ENCODE results near the gene RHBDL2. TPM values are rescaled to one million over a fixed set of nuclear protein-coding genes. Genes with fewer than 3 reads are reported as not detected.
A peak's percentile ranks its signal among the peaks of the same experiment; 100 is the strongest.
"Not testable (repeated sequence)": the region's sequence is repeated elsewhere in the genome, so short reads cannot be mapped to it uniquely, and the experiment has no call there.

RHBDL2 gene
- total and polyA plus RNA-seq, 4 donors: 0.57 TPM; not detected in 3

- DNase-seq: peak; percentile 100
- H3K4me3 ChIP-seq (ENCODE audit: low read length in 2 of 2): peak within 1 kb of the TSS; percentile 95 to 97
- intact Hi-C loops (cut with DNase I): loop anchor here in 1 of 2 donors (5.0 kb wide), 1 partner anchor 132 kb away; the partner anchor contains the start of gene AKIRIN1
- no peaks in the 10 kb centered on the region for H3K27me3 ChIP-seq (ENCODE audit: control insufficient read depth in 1 of 2, insufficient read depth in 2 of 2, low read length in 1 of 2)
- H3K4me1 ChIP-seq (ENCODE audit: control insufficient read depth in 1 of 2, insufficient read depth in 2 of 2, low read length in 2 of 2): peaks cover 2 to 6% of the 10 kb centered on the region in 2 donors
- peak; percentile 99 for ATAC-seq (ENCODE audit: low FRiP score)
- H3K36me3 ChIP-seq (ENCODE audit: control insufficient read depth in 1 of 2, insufficient read depth in 2 of 2, low read length in 1 of 2): peaks cover 1 to 3% of the 10 kb centered on the region in 2 donors
- no peaks in the 10 kb centered on the region for H3K9me3 ChIP-seq (ENCODE audit: control insufficient read depth, low read length)
- 0% methylated on average over 34 to 70 of the region's 70 CpGs for WGBS, 2 donors
- peak within 1 kb of the TSS in 1 of 2 donors; percentile 55 for H3K27ac ChIP-seq (ENCODE audit: low read depth in 1 of 2, low read length in 2 of 2)
These were observed 81.8 kb downstream of the RHBDL2 start, which contains the start of gene RRAGC for GRCh38 chr1:38859561-38860453. Gene RRAGC (minus strand): TSS chr1:38859772. CDS start chr1:38859646, 126 bp downstream.

- Histone ChIP-seq H3K4me1 (ENCODE audit: control insufficient read depth in 1 of 2, insufficient read depth in 2 of 2, low read length in 2 of 2) (peaks cover 2 to 6% of the 10 kb centered on the region in 2 donors), H3K4me3 (ENCODE audit: low read length in 2 of 2) (peak overlapping the region; percentile 95), H3K9me3 (ENCODE audit: control insufficient read depth, low read length) (no peaks in the 10 kb centered on the region), H3K27ac (ENCODE audit: low read depth in 1 of 2, low read length in 2 of 2) (peak overlapping the region in 1 of 2 donors; percentile 43), H3K36me3 (ENCODE audit: control insufficient read depth in 1 of 2, insufficient read depth in 2 of 2, low read length in 1 of 2) (peaks cover 1 to 3% of the 10 kb centered on the region in 2 donors), H3K27me3 (ENCODE audit: control insufficient read depth in 1 of 2, insufficient read depth in 2 of 2, low read length in 1 of 2) (no peaks in the 10 kb centered on the region)
- intact Hi-C loops (cut with DNase I): loop anchor here in 1 of 2 donors (5.0 kb wide), 1 partner anchor 133 kb away; the partner anchor contains the start of gene AKIRIN1
- ATAC-seq (ENCODE audit: low FRiP score) (peak; percentile 67), DNase-seq (peak; percentile 67 to 86)
- 0% methylated on average over 31 to 51 of the region's 51 CpGs for WGBS, 2 donors
These were observed 82.6 kb downstream of the RHBDL2 start for GRCh38 chr1:38858833-38859560.

DNA sequence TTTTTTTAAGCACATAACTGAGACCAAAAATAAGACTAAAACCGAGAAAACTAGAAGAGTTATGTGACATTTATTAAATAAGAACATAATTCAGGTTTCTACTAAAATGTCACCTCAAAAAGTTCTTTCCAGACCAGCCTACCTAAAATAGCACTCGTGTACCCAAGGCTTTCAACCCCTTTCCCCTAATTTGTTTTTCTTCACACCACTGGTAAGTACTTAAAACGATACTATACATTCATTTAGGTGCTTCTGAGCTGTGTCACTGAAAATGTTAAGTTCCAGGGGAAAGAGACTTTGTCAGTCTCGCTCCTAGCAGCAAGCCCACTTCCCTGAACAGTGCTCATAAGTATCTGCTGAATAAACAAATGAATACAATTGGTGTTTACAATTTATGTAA is 88.8 kb downstream of the RHBDL2 start:
- ATAC-seq (ENCODE audit: low FRiP score): no peak

DNA sequence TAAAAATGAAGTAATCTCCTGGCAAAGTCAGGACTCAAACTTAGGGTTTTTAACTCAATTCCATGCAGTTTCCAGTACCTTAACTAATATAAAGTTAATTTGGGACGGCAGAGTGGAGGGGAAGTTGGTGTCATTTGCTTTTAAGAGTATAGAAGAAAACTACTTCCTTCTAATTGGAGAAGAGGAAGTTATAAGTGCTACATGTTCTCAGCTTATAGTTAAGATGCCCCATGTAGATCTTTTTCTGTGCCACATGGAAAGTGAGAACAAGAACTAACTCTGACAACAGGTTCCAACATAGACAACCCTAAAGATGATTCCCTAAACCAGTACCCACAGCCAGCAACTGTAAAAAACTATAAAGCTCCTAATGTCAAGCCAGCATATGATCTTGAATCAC is 93.6 kb downstream of the RHBDL2 start:
- intact Hi-C loops (cut with DNase I): no loop called here
- 77 to 79% methylated on average over 1 of the region's 1 CpG for WGBS, 2 donors
- ATAC-seq (ENCODE audit: low FRiP score): no peak
- H3K4me3 ChIP-seq (ENCODE audit: low read length in 2 of 2): no peak overlapping the region
- H3K27ac ChIP-seq (ENCODE audit: low read depth in 1 of 2, low read length in 2 of 2): no peak overlapping the region
- DNase-seq: no peak
- H3K36me3 ChIP-seq (ENCODE audit: control insufficient read depth in 1 of 2, insufficient read depth in 2 of 2, low read length in 1 of 2): peaks cover 0 to 2% of the 10 kb centered on the region in 2 donors
- no peaks in the 10 kb centered on the region for H3K9me3 ChIP-seq (ENCODE audit: control insufficient read depth, low read length)
- no peaks in the 10 kb centered on the region for H3K27me3 ChIP-seq (ENCODE audit: control insufficient read depth in 1 of 2, insufficient read depth in 2 of 2, low read length in 1 of 2)
- no peaks in the 10 kb centered on the region for H3K4me1 ChIP-seq (ENCODE audit: control insufficient read depth in 1 of 2, insufficient read depth in 2 of 2, low read length in 2 of 2)

More for the DNA sequence above, 88.8 kb downstream of the RHBDL2 start:
- DNase-seq: no peak
- H3K27ac ChIP-seq (ENCODE audit: low read depth in 1 of 2, low read length in 2 of 2): no peak overlapping the region
- no peak overlapping the region for H3K4me3 ChIP-seq (ENCODE audit: low read length in 2 of 2)
- no peaks in the 10 kb centered on the region for H3K27me3 ChIP-seq (ENCODE audit: control insufficient read depth in 1 of 2, insufficient read depth in 2 of 2, low read length in 1 of 2)
- WGBS, 2 donors: 50 to 59% methylated on average over 4 of the region's 4 CpGs
- peaks cover 0 to 3% of the 10 kb centered on the region in 2 donors for H3K4me1 ChIP-seq (ENCODE audit: control insufficient read depth in 1 of 2, insufficient read depth in 2 of 2, low read length in 2 of 2)
- intact Hi-C loops (cut with DNase I): no loop called here
- no peaks in the 10 kb centered on the region for H3K9me3 ChIP-seq (ENCODE audit: control insufficient read depth, low read length)
- peaks cover 0 to 1% of the 10 kb centered on the region in 2 donors for H3K36me3 ChIP-seq (ENCODE audit: control insufficient read depth in 1 of 2, insufficient read depth in 2 of 2, low read length in 1 of 2)

DNA sequence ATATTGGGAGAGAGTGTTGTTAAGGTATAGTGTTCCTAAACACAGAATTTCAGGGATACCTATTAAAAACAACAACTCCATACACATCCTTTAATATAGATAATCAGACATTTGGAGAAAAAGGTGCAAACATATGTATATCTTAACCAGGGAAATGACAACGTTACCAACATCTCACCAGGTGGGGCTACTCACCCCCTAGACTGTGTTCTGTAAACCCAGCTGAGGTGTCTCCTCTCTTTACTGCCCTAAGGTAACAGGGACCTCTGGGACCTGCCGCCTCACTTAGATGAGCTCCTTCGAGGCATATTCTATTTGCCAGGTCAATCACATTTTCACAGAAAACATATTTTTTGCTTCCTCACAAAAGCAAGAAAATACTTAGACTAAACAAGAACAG is 95.4 kb downstream of the RHBDL2 start:
- no peak overlapping the region for H3K4me3 ChIP-seq (ENCODE audit: low read length in 2 of 2)
- no peaks in the 10 kb centered on the region for H3K27me3 ChIP-seq (ENCODE audit: control insufficient read depth in 1 of 2, insufficient read depth in 2 of 2, low read length in 1 of 2)
- DNase-seq (no peak), ATAC-seq (ENCODE audit: low FRiP score) (no peak)
- H3K4me1 ChIP-seq (ENCODE audit: control insufficient read depth in 1 of 2, insufficient read depth in 2 of 2, low read length in 2 of 2): no peaks in the 10 kb centered on the region
- WGBS, 2 donors: 76 to 91% methylated on average over 3 of the region's 3 CpGs
- intact Hi-C loops (cut with DNase I): no loop called here
- peaks cover 0 to 2% of the 10 kb centered on the region in 2 donors for H3K36me3 ChIP-seq (ENCODE audit: control insufficient read depth in 1 of 2, insufficient read depth in 2 of 2, low read length in 1 of 2)
- no peak overlapping the region for H3K27ac ChIP-seq (ENCODE audit: low read depth in 1 of 2, low read length in 2 of 2)
- H3K9me3 ChIP-seq (ENCODE audit: control insufficient read depth, low read length): no peaks in the 10 kb centered on the region

DNA sequence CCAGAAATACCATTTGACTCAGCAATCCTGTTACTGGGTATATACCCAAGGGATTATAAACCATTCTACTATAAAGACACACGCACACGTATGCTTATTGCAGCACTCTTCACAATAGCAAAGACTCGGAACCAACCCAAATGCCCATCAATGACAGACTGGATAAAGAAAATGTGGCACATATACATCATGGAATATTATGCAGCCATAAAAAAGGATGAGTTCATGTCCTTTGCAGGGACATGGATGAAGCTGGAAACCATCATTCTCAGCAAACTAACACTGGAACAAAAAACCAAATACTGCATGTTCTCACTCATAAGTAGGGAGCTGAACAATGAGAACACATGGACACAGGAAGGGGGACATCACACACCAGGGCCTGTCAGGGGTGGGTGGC is 96.5 kb downstream of the RHBDL2 start:
- H3K4me3 ChIP-seq (ENCODE audit: low read length in 2 of 2); H3K27ac ChIP-seq (ENCODE audit: low read depth in 1 of 2, low read length in 2 of 2); ATAC-seq (ENCODE audit: low FRiP score); H3K27me3 ChIP-seq (ENCODE audit: control insufficient read depth in 1 of 2, insufficient read depth in 2 of 2, low read length in 1 of 2); H3K4me1 ChIP-seq (ENCODE audit: control insufficient read depth in 1 of 2, insufficient read depth in 2 of 2, low read length in 2 of 2); H3K9me3 ChIP-seq (ENCODE audit: control insufficient read depth, low read length); DNase-seq; H3K36me3 ChIP-seq (ENCODE audit: control insufficient read depth in 1 of 2, insufficient read depth in 2 of 2, low read length in 1 of 2); intact Hi-C loops (cut with DNase I): not testable (repeated sequence)
- WGBS, 2 donors: 98 to 100% methylated on average over 3 of the region's 3 CpGs

DNA sequence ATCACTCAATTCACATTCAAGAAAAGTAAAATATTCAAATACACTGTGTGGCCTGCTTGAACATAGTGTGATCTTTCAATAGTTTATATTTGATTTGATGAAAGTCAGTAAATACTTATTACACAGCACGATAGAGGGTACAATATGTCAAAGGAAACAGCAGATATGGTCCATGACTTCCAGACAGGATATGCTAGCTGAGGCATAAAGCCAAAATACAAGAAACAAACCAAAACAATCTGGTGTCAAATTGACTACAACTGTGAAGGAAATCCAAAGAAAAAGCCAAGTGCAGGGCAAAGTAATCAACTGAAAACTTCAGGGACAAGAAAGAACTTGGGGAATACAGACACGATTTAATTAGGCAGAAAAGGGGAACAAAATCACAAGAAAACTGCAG is 101.3 kb downstream of the RHBDL2 start:
- intact Hi-C loops (cut with DNase I): no loop called here
- DNase-seq: no peak
- ATAC-seq (ENCODE audit: low FRiP score): no peak
- WGBS, 2 donors: 70 to 72% methylated on average over 2 of the region's 2 CpGs
- Histone ChIP-seq H3K27ac (ENCODE audit: low read depth in 1 of 2, low read length in 2 of 2) (no peak overlapping the region), H3K36me3 (ENCODE audit: control insufficient read depth in 1 of 2, insufficient read depth in 2 of 2, low read length in 1 of 2) (peaks cover 4 to 8% of the 10 kb centered on the region in 2 donors), H3K27me3 (ENCODE audit: control insufficient read depth in 1 of 2, insufficient read depth in 2 of 2, low read length in 1 of 2) (no peaks in the 10 kb centered on the region), H3K4me1 (ENCODE audit: control insufficient read depth in 1 of 2, insufficient read depth in 2 of 2, low read length in 2 of 2) (no peaks in the 10 kb centered on the region), H3K4me3 (ENCODE audit: low read length in 2 of 2) (no peak overlapping the region), H3K9me3 (ENCODE audit: control insufficient read depth, low read length) (no peaks in the 10 kb centered on the region)

DNA sequence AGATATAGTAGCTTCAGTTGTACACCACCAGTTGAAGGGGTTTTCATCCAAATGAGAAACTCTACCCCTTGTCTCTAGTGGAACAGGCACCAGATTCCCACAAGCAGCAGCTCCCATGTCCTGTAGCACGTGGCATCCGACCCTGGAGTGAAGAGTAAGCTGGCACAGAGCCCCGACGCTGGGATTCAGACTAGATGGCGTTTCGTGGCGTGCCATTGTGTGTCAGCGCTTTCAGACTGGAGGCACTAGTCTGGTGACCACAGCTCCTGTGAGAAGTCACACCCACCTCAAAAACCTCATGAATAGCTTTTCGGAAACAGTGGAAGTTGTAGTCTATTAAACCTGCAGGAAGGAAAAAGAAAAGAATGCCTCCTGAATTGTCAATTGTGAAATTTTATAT is 102.3 kb downstream of the RHBDL2 start:
- peaks cover 4 to 8% of the 10 kb centered on the region in 2 donors for H3K36me3 ChIP-seq (ENCODE audit: control insufficient read depth in 1 of 2, insufficient read depth in 2 of 2, low read length in 1 of 2)
- 87 to 92% methylated on average over 9 of the region's 9 CpGs for WGBS, 2 donors
- intact Hi-C loops (cut with DNase I): loop anchor here in 1 of 2 donors (10.0 kb wide), 1 partner anchor 815 kb away; no protein-coding TSS in a partner anchor

More for the DNA sequence above, 102.3 kb downstream of the RHBDL2 start:
- Histone ChIP-seq H3K27me3 (ENCODE audit: control insufficient read depth in 1 of 2, insufficient read depth in 2 of 2, low read length in 1 of 2) (no peaks in the 10 kb centered on the region), H3K4me1 (ENCODE audit: control insufficient read depth in 1 of 2, insufficient read depth in 2 of 2, low read length in 2 of 2) (no peaks in the 10 kb centered on the region), H3K4me3 (ENCODE audit: low read length in 2 of 2) (no peak overlapping the region), H3K27ac (ENCODE audit: low read depth in 1 of 2, low read length in 2 of 2) (no peak overlapping the region), H3K9me3 (ENCODE audit: control insufficient read depth, low read length) (no peaks in the 10 kb centered on the region)
- no peak for ATAC-seq (ENCODE audit: low FRiP score)
- no peak for DNase-seq
